ENCODE results near the gene KCNMB2.

The KCNMB2 gene

GRCh38 chr3:178749471-178749870 lies 213.2 kb downstream of the KCNMB2 start:
- H3K4me1 ChIP-seq, result no peaks in the 10 kb centered on the region
- H3K4me3 ChIP-seq, result no peak overlapping the region
- intact Hi-C loops (cut with DNase I; ENCODE audit: low total_unique reads), result no loop called here
- no peaks in the 10 kb centered on the region for H3K27me3 ChIP-seq
- no peak for TF ChIP-seq CTCF (IDR thresholded peaks at IDR 0.05)
- H3K36me3 ChIP-seq, result no peaks in the 10 kb centered on the region
- no peak overlapping the region for H3K27ac ChIP-seq
- peaks cover 0 to 6% (median 0%) of the 10 kb centered on the region in 3 donors for H3K9me3 ChIP-seq
- no peak for DNase-seq

GRCh38 chr3:178750639-178751300 lies 214.5 kb downstream of the KCNMB2 start:
- H3K9me3 ChIP-seq, result peaks cover 0 to 6% (median 0%) of the 10 kb centered on the region in 3 donors
- intact Hi-C loops (cut with DNase I; ENCODE audit: low total_unique reads), result no loop called here
- no peak overlapping the region for H3K27ac ChIP-seq
- no peaks in the 10 kb centered on the region for H3K36me3 ChIP-seq
- no peak for DNase-seq
- no peaks in the 10 kb centered on the region for H3K27me3 ChIP-seq
- H3K4me1 ChIP-seq, result no peaks in the 10 kb centered on the region
- no peak overlapping the region for H3K4me3 ChIP-seq
- no peak for TF ChIP-seq CTCF (IDR thresholded peaks at IDR 0.05)

GRCh38 chr3:178752843-178753242 lies 216.6 kb downstream of the KCNMB2 start:
- no peaks in the 10 kb centered on the region for H3K4me1 ChIP-seq
- no peaks in the 10 kb centered on the region for H3K36me3 ChIP-seq
- TF ChIP-seq CTCF (IDR thresholded peaks at IDR 0.05), result no peak
- H3K4me3 ChIP-seq, result no peak overlapping the region
- H3K27me3 ChIP-seq, result no peaks in the 10 kb centered on the region
- no peaks in the 10 kb centered on the region for H3K9me3 ChIP-seq
- no peak for DNase-seq
- intact Hi-C loops (cut with DNase I; ENCODE audit: low total_unique reads), result no loop called here
- H3K27ac ChIP-seq, result no peak overlapping the region

- H3K27ac ChIP-seq, result no peak overlapping the region
- H3K9me3 ChIP-seq, result no peaks in the 10 kb centered on the region
- no peaks in the 10 kb centered on the region for H3K4me1 ChIP-seq
- H3K27me3 ChIP-seq, result no peaks in the 10 kb centered on the region
- H3K36me3 ChIP-seq, result no peaks in the 10 kb centered on the region
- H3K4me3 ChIP-seq, result no peak overlapping the region
- TF ChIP-seq CTCF (IDR thresholded peaks at IDR 0.05), result no peak
- DNase-seq, result no peak
- intact Hi-C loops (cut with DNase I; ENCODE audit: low total_unique reads), result no loop called here
Observed at GRCh38 chr3:178754852-178755510, 218.7 kb downstream of the KCNMB2 start.

- Histone ChIP-seq H3K4me1 (no peaks in the 10 kb centered on the region), H3K27ac (no peak overlapping the region), H3K9me3 (no peaks in the 10 kb centered on the region), H3K36me3 (no peaks in the 10 kb centered on the region), H3K27me3 (no peaks in the 10 kb centered on the region), H3K4me3 (no peak overlapping the region)
- intact Hi-C loops (cut with DNase I; ENCODE audit: low total_unique reads), result no loop called here
- no peak for TF ChIP-seq CTCF (IDR thresholded peaks at IDR 0.05)
- DNase-seq, result no peak
Observed at GRCh38 chr3:178761024-178761423, 224.8 kb downstream of the KCNMB2 start.

Measured in tibial artery (tissue), 4 donors.